Caco-2 (cell line): ENCODE measurements around the gene RABEP2. TPM values are rescaled to one million over a fixed set of nuclear protein-coding genes. Genes with fewer than 3 reads are reported as not detected.

ENCODE experiments used
- BruUV-seq: library from RNA; stranded (reverse); fragments of 400-500 nt; replicated peaks from 2 replicates; lab custom pipeline; 2021; lab: Mats Ljungman, UMichigan
- CTCF ChIA-PET: fragments of 300-600 bp; sonication (Branson Sonifier 250); formaldehyde crosslinking; loops from one replicate; lab custom pipeline; 2022; ENCODE audit warnings: antibody characterized with exemption; lab: Charles Lee
- POLR2A ChIA-PET: fragments of 300-600 bp; sonication (Branson Sonifier 250); formaldehyde crosslinking; loops from one replicate; lab custom pipeline; 2022; ENCODE audit warnings: antibody characterized with exemption; lab: Charles Lee
- DNase-seq, 2 experiments: peaks; one replicate each; pipeline versions ENCODE4 v3.0.0 to v3.0.0-alpha.2; 2020 to 2022
- H3K27me3 ChIP-seq: replicated peaks from 2 replicates; pipeline ENCODE4 v1.6.0; 2011; ENCODE audit warnings: low read length; ENCODE audit not compliant: control insufficient read depth, insufficient read depth
- H3K36me3 ChIP-seq: 2 replicates; pipeline ENCODE4 v1.5.1; 2011; ENCODE audit warnings: low read length; ENCODE audit not compliant: control insufficient read depth, insufficient read depth
- H3K4me1 ChIP-seq: fragments of 250-450 bp; sonication (Bioruptor Pico); 2 replicates; pipeline ENCODE4 v1.5.1; 2020; ENCODE audit warnings: mild to moderate bottlenecking
- H3K4me3 ChIP-seq: 2 replicates; pipeline ENCODE4 v1.5.1; 2011; ENCODE audit warnings: low read depth, mild to moderate bottlenecking, control low read depth, low read length
- H3K9me3 ChIP-seq: fragments of 250-450 bp; sonication (Bioruptor Pico); 2 replicates; pipeline ENCODE4 v1.5.1; 2020; ENCODE audit warnings: mild to moderate bottlenecking, moderate library complexity
- H3K27ac Mint-ChIP-seq: one replicate; pipeline ENCODE4 v1.8.0; 2022; ENCODE audit warnings: mixed read lengths; ENCODE audit not compliant: unreplicated experiment
- H3K27me3 Mint-ChIP-seq: one replicate; pipeline ENCODE4 v1.8.0; 2022; ENCODE audit warnings: mixed read lengths; ENCODE audit not compliant: insufficient read depth, unreplicated experiment
- H3K36me3 Mint-ChIP-seq: one replicate; pipeline ENCODE4 v1.8.0; 2022; ENCODE audit warnings: mild to moderate bottlenecking, mixed read lengths; ENCODE audit not compliant: insufficient read depth, unreplicated experiment
- H3K4me1 Mint-ChIP-seq: one replicate; pipeline ENCODE4 v1.8.0; 2022; ENCODE audit warnings: low read depth, mixed read lengths; ENCODE audit not compliant: unreplicated experiment
- H3K4me3 Mint-ChIP-seq: one replicate; pipeline ENCODE4 v1.8.0; 2022; ENCODE audit warnings: mild to moderate bottlenecking, moderate library complexity, mixed read lengths; ENCODE audit not compliant: unreplicated experiment
- H3K9me3 Mint-ChIP-seq: one replicate; pipeline ENCODE4 v1.8.0; 2022; ENCODE audit warnings: mixed read lengths; ENCODE audit not compliant: unreplicated experiment
- CTCF ChIP-seq, 2 experiments: fragments of 200-600 bp in 1 of 2; IDR thresholded peaks; 1 replicate in 1 of 2; 2 replicates in 1 of 2; pipeline versions ENCODE4 v1.5.1 to v1.8.0; 2011 to 2022; ENCODE audit warnings: antibody characterized with exemption in 1 of 2, control low read depth in 1 of 2, inconsistent platforms in 1 of 2, low read depth in 1 of 2, low read length in 1 of 2, mild to moderate bottlenecking in 1 of 2, moderate library complexity in 1 of 2; ENCODE audit not compliant: insufficient read depth in 1 of 2, severe bottlenecking in 1 of 2, unreplicated experiment in 1 of 2
- intact Hi-C: fragments of 100-400 bp; cut with micrococcal nuclease; formaldehyde crosslinking; loops from one replicate; pipeline ENCODE4 v1.10.0; 2022; ENCODE audit not compliant: unreplicated experiment
- total RNA-seq: library from RNA; stranded (reverse); gene quantifications from 2 replicates; pipeline ENCODE4 v1.2.3, GENCODE V29; 2022

Gene RABEP2
- total RNA-seq, 1 experiment from 2014 or later, result 22.9 TPM

DNA sequence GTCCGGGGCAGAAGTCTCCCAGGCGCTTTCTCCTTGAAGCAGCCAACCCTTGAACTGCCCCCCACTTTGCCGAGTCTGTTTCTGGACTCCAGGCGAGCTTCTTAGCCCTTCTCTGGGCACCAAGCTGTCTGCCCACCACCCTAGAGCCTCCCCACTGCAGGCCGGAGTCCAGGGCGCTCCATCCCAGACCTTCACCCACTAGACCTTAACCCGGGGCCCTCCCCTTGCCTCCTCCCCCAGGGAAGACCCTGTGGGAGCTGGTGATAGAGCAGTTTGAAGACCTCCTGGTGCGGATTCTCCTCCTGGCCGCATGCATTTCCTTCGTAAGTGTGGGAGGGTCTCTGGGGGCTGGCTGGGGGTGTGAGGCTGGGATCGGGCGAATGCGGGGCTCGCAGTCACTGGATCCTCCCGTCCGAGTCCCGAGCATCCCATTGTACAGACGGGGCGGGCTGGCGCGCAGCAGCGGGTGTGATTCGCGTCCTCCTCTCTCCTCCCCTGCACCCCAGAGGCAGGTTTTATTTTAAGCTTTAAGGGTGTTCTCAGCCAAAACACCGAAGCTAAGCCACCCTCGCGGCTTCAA lies 45.7 kb downstream of the RABEP2 start:
- no peaks in the 10 kb centered on the region for H3K27me3 Mint-ChIP-seq

GRCh38 chr16:28878083-28878926 lies 46.7 kb downstream of the RABEP2 start, which contains the start of gene ATP2A1:
Gene ATP2A1, plus strand, starts transcription at chr16:28878488. Its CDS starts 184 bp downstream, at chr16:28878672.
- no peaks in the 10 kb centered on the region for H3K4me1 Mint-ChIP-seq
- DNase-seq, result no peak
- H3K27me3 Mint-ChIP-seq, result no peaks in the 10 kb centered on the region
- POLR2A ChIA-PET, result interaction anchor here (2.1 kb wide), 1 partner anchor 15 kb away, joined by 6 read pairs; the partner anchor contains the start of gene SH2B1
- H3K36me3 Mint-ChIP-seq, result peaks cover 40% of the 10 kb centered on the region
- peaks cover 2% of the 10 kb centered on the region; the same call in 1 of the 2 replicates for H3K36me3 ChIP-seq
- no peaks in the 10 kb centered on the region for H3K9me3 ChIP-seq
- peak within 1 kb of the TSS; percentile 80 for H3K27ac Mint-ChIP-seq
- H3K4me3 Mint-ChIP-seq, result peak within 1 kb of the TSS; percentile 89
- H3K9me3 Mint-ChIP-seq, result no peaks in the 10 kb centered on the region
- H3K4me1 ChIP-seq, result peaks cover 5% of the 10 kb centered on the region; the same call in 1 of the 2 replicates
- H3K4me3 ChIP-seq, result peak within 1 kb of the TSS; percentile 63
- TF ChIP-seq CTCF (IDR thresholded peaks at IDR 0.05; ENCODE audit: insufficient read depth in 1 of 2, low read depth in 1 of 2, low read length in 1 of 2, severe bottlenecking in 1 of 2, unreplicated experiment in 1 of 2), result no peak
- H3K27me3 ChIP-seq, result no peaks in the 10 kb centered on the region
- no TSS peak for BruUV-seq
- CTCF ChIA-PET, result interaction anchor here (2.0 kb wide), 1 partner anchor 67 kb away, joined by 6 read pairs; no protein-coding TSS in a partner anchor
- intact Hi-C loops, result no loop called here

More for the DNA sequence above, 45.7 kb downstream of the RABEP2 start:
- H3K9me3 ChIP-seq, result no peaks in the 10 kb centered on the region
- Mint-ChIP-seq H3K9me3 (no peaks in the 10 kb centered on the region), H3K4me1 (no peaks in the 10 kb centered on the region), H3K27ac (peak overlapping the region; percentile 80), H3K36me3 (peaks cover 30% of the 10 kb centered on the region), H3K4me3 (peak overlapping the region; percentile 89)
- H3K4me3 ChIP-seq, result peak overlapping the region; percentile 63
- intact Hi-C loops, result loop anchor here (1.0 kb wide), 1 partner anchor 16 kb away; the partner anchor contains the start of gene SH2B1
- TF ChIP-seq CTCF (IDR thresholded peaks at IDR 0.05; ENCODE audit: insufficient read depth in 1 of 2, low read depth in 1 of 2, low read length in 1 of 2, severe bottlenecking in 1 of 2, unreplicated experiment in 1 of 2), result no peak
- no peak for DNase-seq
- H3K36me3 ChIP-seq, result peaks cover 1% of the 10 kb centered on the region; the same call in 1 of the 2 replicates
- CTCF ChIA-PET, result interaction anchor here (1.4 to 2.0 kb wide), 2 partner anchors 16 to 66 kb away, joined by 3 to 6 read pairs; no protein-coding TSS in a partner anchor
- no peaks in the 10 kb centered on the region for H3K27me3 ChIP-seq
- BruUV-seq, result no TSS peak
- H3K4me1 ChIP-seq, result peaks cover 5% of the 10 kb centered on the region; the same call in 1 of the 2 replicates
- POLR2A ChIA-PET, result interaction anchor here (1.3 to 2.1 kb wide), 2 partner anchors 16 to 33 kb away, joined by 3 to 6 read pairs; partner anchors contain the start of genes SH2B1 and TUFM

DNA sequence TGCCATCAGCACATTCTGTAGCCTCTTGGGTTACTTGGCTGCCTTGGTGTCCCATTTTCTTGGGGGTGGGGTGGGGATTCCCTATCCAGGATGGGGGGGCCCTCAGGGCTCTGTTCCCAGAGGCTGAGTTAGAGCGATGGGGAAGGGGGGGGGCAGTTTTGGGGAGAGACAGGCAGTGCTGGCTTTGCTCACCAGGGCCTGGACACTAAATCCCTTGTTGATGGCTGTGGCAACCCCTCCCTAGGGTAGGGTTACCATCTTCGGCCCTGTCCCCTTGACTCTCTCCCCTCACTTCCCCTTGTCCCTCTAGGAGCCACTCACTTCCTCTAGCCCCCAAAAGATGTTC lies 47.4 kb downstream of the RABEP2 start:
- no peak for DNase-seq
- Mint-ChIP-seq H3K4me3 (peak overlapping the region; percentile 89), H3K36me3 (peaks cover 47% of the 10 kb centered on the region), H3K27ac (peak overlapping the region; percentile 63), H3K9me3 (no peaks in the 10 kb centered on the region), H3K27me3 (no peaks in the 10 kb centered on the region), H3K4me1 (no peaks in the 10 kb centered on the region)
- no peaks in the 10 kb centered on the region for H3K9me3 ChIP-seq
- no TSS peak for BruUV-seq
- no peak overlapping the region for H3K4me3 ChIP-seq
- ChIA-PET POLR2A (no interaction called here), CTCF (no interaction called here)
- peaks cover 2% of the 10 kb centered on the region; the same call in 1 of the 2 replicates for H3K36me3 ChIP-seq
- intact Hi-C loops, result no loop called here
- no peak for TF ChIP-seq CTCF (IDR thresholded peaks at IDR 0.05; ENCODE audit: insufficient read depth in 1 of 2, low read depth in 1 of 2, low read length in 1 of 2, severe bottlenecking in 1 of 2, unreplicated experiment in 1 of 2)
- H3K27me3 ChIP-seq, result no peaks in the 10 kb centered on the region
- H3K4me1 ChIP-seq, result peaks cover 5% of the 10 kb centered on the region; the same call in 1 of the 2 replicates
